ENCODE measurements around the gene ITFG1.

Gene ITFG1

GRCh38 chr16:47463771-47464624 lies 3.1 kb upstream of the ITFG1 start:
- DNase-seq (ENCODE audit: low read depth): peak; percentile 33
- H3K4me3 ChIP-seq (ENCODE audit: low read depth, low read length): peak overlapping the region; percentile 93
- no peak for TF ChIP-seq CTCF (IDR thresholded peaks at IDR 0.05; ENCODE audit: insufficient read depth, low read depth, low read length, missing control alignments)

- peak overlapping the region; percentile 93 for H3K4me3 ChIP-seq (ENCODE audit: low read depth, low read length)
- TF ChIP-seq CTCF (IDR thresholded peaks at IDR 0.05; ENCODE audit: insufficient read depth, low read depth, low read length, missing control alignments): no peak
- DNase-seq (ENCODE audit: low read depth): peak; percentile 86
Measured at GRCh38 chr16:47461598-47462266, 869 bp upstream of the ITFG1 start.

- TF ChIP-seq CTCF (IDR thresholded peaks at IDR 0.05; ENCODE audit: insufficient read depth, low read depth, low read length, missing control alignments): no peak
- no peak for DNase-seq (ENCODE audit: low read depth)
- H3K4me3 ChIP-seq (ENCODE audit: low read depth, low read length): peak overlapping the region; percentile 93
Measured at GRCh38 chr16:47460359-47460710, 528 bp downstream of the ITFG1 start.

GRCh38 chr16:47459603-47460002 lies 1.3 kb downstream of the ITFG1 start:
- no peak for TF ChIP-seq CTCF (IDR thresholded peaks at IDR 0.05; ENCODE audit: insufficient read depth, low read depth, low read length, missing control alignments)

GRCh38 chr16:47458331-47458730 lies 2.5 kb downstream of the ITFG1 start:
- no peak overlapping the region for H3K4me3 ChIP-seq (ENCODE audit: low read depth, low read length)
- DNase-seq (ENCODE audit: low read depth): no peak
- no peak for TF ChIP-seq CTCF (IDR thresholded peaks at IDR 0.05; ENCODE audit: insufficient read depth, low read depth, low read length, missing control alignments)

More at GRCh38 chr16:47459603-47460002, 1.3 kb downstream of the ITFG1 start:
- H3K4me3 ChIP-seq (ENCODE audit: low read depth, low read length): peak overlapping the region; percentile 93
- DNase-seq (ENCODE audit: low read depth): no peak

GRCh38 chr16:47449788-47450187 lies 11.1 kb downstream of the ITFG1 start:
- DNase-seq (ENCODE audit: low read depth): no peak
- no peak for TF ChIP-seq CTCF (IDR thresholded peaks at IDR 0.05; ENCODE audit: insufficient read depth, low read depth, low read length, missing control alignments)
- H3K4me3 ChIP-seq (ENCODE audit: low read depth, low read length): no peak overlapping the region

All from GM12865 (cell line).